AG04449 (cell line): ENCODE measurements around the gene DDX24.
A peak's percentile ranks its signal among the peaks of the same experiment; 100 is the strongest.

Source experiments
- CTCF ChIA-PET: fragments of 350-600 bp; formaldehyde crosslinking; extraction: SDS; loops from one replicate; lab custom pipeline; 2021; ENCODE audit warnings: antibody characterized with exemption; lab: Yijun Ruan, JAX
- POLR2A ChIA-PET: fragments of 400-600, 350-600 bp; formaldehyde crosslinking; extraction: SDS; loops from one replicate; lab custom pipeline; 2020; ENCODE audit warnings: antibody characterized with exemption, inconsistent platforms; lab: Yijun Ruan, JAX
- DNase-seq: peaks from one replicate; pipeline ENCODE4 v3.0.0-alpha.2; 2010; ENCODE audit warnings: low read depth, low spot score
- H3K4me3 ChIP-seq: 2 replicates; pipeline ENCODE4 v1.5.1; 2011; ENCODE audit warnings: low read depth, mild to moderate bottlenecking, control low read depth, low read length
- TF ChIP-seq, protein P1 (sequence below): IDR thresholded peaks from one replicate; pipeline ENCODE4 v1.5.1; 2011; ENCODE audit warnings: mild to moderate bottlenecking, moderate library complexity, low read length, control low read depth, inconsistent platforms; ENCODE audit not compliant: insufficient read depth; ENCODE audit errors: missing control alignments

DDX24 gene

DNA sequence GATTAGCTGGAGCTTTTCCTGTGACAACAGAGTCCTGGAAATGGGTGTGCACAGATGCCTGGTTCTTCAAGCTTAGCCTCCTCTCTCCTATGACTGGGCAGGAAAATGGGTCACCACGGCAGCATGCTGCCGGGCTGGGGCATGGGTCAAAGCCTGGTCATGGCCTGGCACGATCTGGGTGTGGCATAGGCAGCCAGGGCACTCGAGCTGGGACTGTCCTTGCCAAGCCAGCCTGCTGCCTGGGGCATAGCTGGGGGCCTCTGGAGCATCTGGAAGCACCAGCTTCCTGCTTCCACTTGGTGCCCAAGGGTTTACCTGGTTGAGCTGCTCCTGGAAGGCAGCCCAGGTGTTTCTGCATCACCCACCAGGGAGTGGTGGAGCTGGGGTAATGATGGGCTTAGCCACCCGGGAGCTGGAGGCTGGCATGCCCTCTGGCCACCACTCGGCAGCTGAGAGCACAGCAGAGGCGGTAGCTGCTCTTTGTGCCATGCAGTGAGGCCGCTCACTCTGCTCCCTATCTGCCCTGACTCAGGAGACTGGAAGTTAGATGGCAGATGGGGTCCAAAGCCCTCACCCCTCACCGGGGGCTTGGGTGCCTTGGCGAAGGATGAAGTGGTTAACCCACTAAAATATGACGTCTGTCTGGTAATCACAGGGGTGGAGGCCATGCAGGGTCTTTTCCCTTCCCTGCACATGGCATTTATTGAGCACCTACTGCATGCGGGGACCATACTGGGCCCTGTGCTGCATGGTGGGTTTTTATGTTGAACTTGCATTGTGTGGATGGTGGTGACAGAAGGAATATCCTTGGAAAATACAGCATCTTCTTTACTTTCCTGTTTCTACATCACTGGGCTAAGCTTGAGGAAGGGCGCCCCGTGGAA, 53.2 kb downstream of the DDX24 start:
- CTCF ChIA-PET, result interaction anchor here (1.1 to 13.1 kb wide), 5 partner anchors 8 to 109 kb away, joined by 3 to 135 read pairs (median 16); no protein-coding TSS in a partner anchor
- H3K4me3 ChIP-seq, result no peak overlapping the region
- no peak for DNase-seq
- TF ChIP-seq, protein P1, sequence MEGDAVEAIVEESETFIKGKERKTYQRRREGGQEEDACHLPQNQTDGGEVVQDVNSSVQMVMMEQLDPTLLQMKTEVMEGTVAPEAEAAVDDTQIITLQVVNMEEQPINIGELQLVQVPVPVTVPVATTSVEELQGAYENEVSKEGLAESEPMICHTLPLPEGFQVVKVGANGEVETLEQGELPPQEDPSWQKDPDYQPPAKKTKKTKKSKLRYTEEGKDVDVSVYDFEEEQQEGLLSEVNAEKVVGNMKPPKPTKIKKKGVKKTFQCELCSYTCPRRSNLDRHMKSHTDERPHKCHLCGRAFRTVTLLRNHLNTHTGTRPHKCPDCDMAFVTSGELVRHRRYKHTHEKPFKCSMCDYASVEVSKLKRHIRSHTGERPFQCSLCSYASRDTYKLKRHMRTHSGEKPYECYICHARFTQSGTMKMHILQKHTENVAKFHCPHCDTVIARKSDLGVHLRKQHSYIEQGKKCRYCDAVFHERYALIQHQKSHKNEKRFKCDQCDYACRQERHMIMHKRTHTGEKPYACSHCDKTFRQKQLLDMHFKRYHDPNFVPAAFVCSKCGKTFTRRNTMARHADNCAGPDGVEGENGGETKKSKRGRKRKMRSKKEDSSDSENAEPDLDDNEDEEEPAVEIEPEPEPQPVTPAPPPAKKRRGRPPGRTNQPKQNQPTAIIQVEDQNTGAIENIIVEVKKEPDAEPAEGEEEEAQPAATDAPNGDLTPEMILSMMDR, result no peak
- POLR2A ChIA-PET, result no interaction called here

DNA sequence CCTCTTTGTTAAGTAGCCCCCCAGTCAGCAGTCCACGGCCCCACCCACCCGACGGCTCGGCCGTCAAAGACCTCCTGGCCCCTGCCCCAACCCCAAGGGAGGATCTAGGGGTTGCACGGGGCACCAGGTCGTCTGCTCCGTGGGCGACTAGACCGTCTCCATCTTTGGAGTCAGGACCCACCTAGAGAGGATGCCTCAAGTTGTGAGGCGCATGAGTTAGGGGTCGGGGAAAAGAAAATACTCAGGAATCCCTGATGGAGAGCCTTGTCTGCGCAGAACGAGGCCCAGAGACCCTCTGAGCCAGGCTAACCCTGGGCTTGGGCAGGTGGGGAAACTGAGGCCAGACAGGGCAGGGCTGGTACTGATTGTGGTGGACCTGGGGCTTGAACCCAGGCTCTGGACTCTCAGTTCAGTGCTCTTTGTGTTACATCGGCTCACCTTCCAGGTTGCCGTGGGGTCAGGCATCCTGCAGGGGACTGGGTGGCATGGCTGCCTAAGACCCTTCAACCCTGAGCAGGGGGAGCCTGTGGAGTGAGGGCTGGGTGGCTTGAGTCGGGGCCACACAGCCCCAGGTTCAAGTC, 54.0 kb downstream of the DDX24 start:
- H3K4me3 ChIP-seq, result peak overlapping the region; percentile 71
- ChIA-PET POLR2A (no interaction called here), CTCF (interaction anchor here (3.7 to 13.1 kb wide), 2 partner anchors 9 to 87 kb away, joined by 13 to 135 read pairs; no protein-coding TSS in a partner anchor)
- TF ChIP-seq, protein P1, result no peak
- no peak for DNase-seq

DNA sequence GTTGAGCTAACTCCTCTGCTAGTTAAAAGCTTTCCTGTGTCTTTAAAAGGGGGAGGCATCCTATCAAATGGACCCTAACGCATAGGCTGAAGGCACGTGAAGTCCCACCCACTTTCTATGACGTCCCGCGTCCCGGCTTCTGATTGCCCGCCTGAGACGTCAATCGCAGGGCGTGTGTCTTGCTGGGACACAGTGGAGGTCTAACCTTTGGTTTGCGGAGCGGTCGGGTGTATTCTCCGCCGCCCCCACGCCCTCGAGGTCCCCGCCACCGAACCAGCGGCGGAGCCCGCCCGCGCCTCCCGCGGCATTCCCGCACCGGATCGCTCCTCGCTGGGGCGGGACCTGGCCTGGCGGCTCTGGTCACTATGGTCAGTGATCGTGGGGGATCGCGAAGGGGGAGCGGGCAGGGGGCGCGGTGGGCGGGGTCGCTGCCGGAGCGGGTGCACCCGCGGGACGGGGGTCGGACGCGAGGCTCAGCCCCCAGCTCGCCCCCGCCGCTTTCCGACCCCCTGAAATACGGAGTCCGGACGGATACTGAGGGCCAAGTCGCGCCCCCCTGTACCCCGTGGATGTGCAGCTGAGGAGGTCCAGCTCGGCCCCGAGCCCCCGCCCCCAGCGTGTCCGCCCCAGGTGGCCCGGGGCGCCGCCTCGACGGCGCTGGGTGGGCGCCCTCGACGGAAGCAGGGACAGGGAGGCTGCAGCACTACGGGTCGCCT, 54.7 kb downstream of the DDX24 start, which contains the start of gene OTUB2:
Gene OTUB2, plus strand, starts transcription at position 168 of the 716 bp plus-strand sequence. Its CDS starts 198 bp downstream, at position 366.
- POLR2A ChIA-PET, result interaction anchor here (0.6 kb wide), 2 partner anchors 86 to 1063 kb away, joined by 3 read pairs; no protein-coding TSS in a partner anchor
- H3K4me3 ChIP-seq, result peak within 1 kb of the TSS; percentile 71
- CTCF ChIA-PET, result interaction anchor here (1.0 to 13.1 kb wide), 8 partner anchors 9 to 110 kb away, joined by 3 to 135 read pairs (median 4); no protein-coding TSS in a partner anchor
- DNase-seq, result peak; percentile 91
- TF ChIP-seq, protein P1, result no peak

DNA sequence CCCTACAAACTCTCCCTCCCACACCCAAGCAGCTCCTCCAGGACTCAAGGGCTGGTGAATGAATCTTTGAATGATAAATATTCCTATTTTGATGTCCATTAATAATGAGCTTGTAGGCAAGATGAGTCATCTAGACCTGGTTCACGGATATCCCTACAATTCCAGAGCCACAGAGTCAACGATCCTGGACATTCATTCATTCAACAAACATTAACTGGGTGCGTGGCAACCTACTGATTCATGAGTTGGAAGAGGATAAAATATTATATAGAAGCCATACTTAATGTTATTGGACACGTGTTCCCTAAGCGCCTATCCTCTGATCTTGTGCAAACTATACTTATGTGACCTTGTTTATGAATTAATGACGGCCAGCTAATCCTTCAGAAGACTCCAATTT, 55.3 kb downstream of the DDX24 start:
- ChIA-PET CTCF (interaction anchor here (1.0 to 13.1 kb wide), 8 partner anchors 8 to 111 kb away, joined by 3 to 135 read pairs (median 4); no protein-coding TSS in a partner anchor), POLR2A (interaction anchor here (0.6 kb wide), 2 partner anchors 86 to 1063 kb away, joined by 3 read pairs; no protein-coding TSS in a partner anchor)
- no peak for DNase-seq
- TF ChIP-seq, protein P1, result no peak
- peak overlapping the region; percentile 13; the same call in 1 of the 2 replicates for H3K4me3 ChIP-seq

DNA sequence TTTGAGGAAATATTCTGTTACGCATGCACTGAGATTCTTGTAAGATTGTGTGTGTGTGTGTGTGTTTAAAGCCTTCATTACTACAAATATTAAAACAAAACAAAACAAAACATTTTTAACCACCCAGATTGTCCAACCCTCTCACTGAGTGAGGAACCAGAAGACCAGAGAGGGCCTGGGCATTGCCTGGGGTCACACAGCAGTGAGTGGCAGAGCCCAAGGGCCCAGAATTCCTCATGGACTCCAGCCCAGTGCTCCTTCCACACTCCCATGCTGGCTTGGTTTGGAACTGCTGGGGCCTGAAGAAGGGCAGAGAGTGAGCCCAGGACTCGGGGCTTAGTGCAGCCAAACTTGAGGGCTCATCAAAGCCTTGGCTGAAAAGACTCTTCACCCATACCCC, 56.5 kb downstream of the DDX24 start:
- H3K4me3 ChIP-seq, result no peak overlapping the region
- CTCF ChIA-PET, result interaction anchor here (1.0 to 13.1 kb wide), 5 partner anchors 12 to 112 kb away, joined by 3 to 135 read pairs (median 13); no protein-coding TSS in a partner anchor
- DNase-seq, result no peak
- POLR2A ChIA-PET, result interaction anchor here (0.6 kb wide), 1 partner anchor 9 kb away, joined by 3 read pairs; no protein-coding TSS in a partner anchor
- TF ChIP-seq, protein P1, result no peak
